Fibroblast of upper back skin (primary cell): ENCODE data around the gene TRHDE.

Source experiments
- DNase-seq: peaks from one replicate; pipeline ENCODE4 v3.0.0-alpha.2; 2013

The TRHDE gene

GRCh38 chr12:72318341-72318740, 46.2 kb downstream of the TRHDE start:
- no peak for DNase-seq

GRCh38 chr12:72323881-72324280, 51.7 kb downstream of the TRHDE start:
- DNase-seq, result peak; percentile 45

- DNase-seq, result no peak
Measured at GRCh38 chr12:72330301-72330700, 58.1 kb downstream of the TRHDE start.

- no peak for DNase-seq
Measured at GRCh38 chr12:72330784-72331183, 58.6 kb downstream of the TRHDE start.

GRCh38 chr12:72337382-72337781, 65.2 kb downstream of the TRHDE start:
- DNase-seq, result no peak

- no peak for DNase-seq
Measured at GRCh38 chr12:72337946-72338345, 65.8 kb downstream of the TRHDE start.

- no peak for DNase-seq
Measured at GRCh38 chr12:72338437-72338836, 66.3 kb downstream of the TRHDE start.

- peak; percentile 82 for DNase-seq
Measured at GRCh38 chr12:72346363-72346944, 74.3 kb downstream of the TRHDE start.

- DNase-seq, result peak; percentile 37
Measured at GRCh38 chr12:72349491-72349890, 77.3 kb downstream of the TRHDE start.

- DNase-seq, result no peak
Measured at GRCh38 chr12:72359416-72359815, 87.2 kb downstream of the TRHDE start.

- peak; percentile 11 for DNase-seq
Measured at GRCh38 chr12:72365151-72365550, 93.0 kb downstream of the TRHDE start.

- DNase-seq, result no peak
Measured at GRCh38 chr12:72366255-72366654, 94.1 kb downstream of the TRHDE start.

- no peak for DNase-seq
Measured at GRCh38 chr12:72368298-72368697, 96.1 kb downstream of the TRHDE start.

- DNase-seq, result no peak
Measured at GRCh38 chr12:72368719-72369422, 96.7 kb downstream of the TRHDE start.

GRCh38 chr12:72369423-72369959, 97.3 kb downstream of the TRHDE start:
- DNase-seq, result no peak

GRCh38 chr12:72380441-72380840, 108.3 kb downstream of the TRHDE start:
- no peak for DNase-seq

GRCh38 chr12:72388322-72388721, 116.2 kb downstream of the TRHDE start:
- no peak for DNase-seq

GRCh38 chr12:72390146-72390545, 118.0 kb downstream of the TRHDE start:
- peak; percentile 56 for DNase-seq

- DNase-seq, result no peak
Measured at GRCh38 chr12:72406111-72406510, 133.9 kb downstream of the TRHDE start.

GRCh38 chr12:72432037-72432604, 160.0 kb downstream of the TRHDE start:
- no peak for DNase-seq

GRCh38 chr12:72433298-72433697, 161.1 kb downstream of the TRHDE start:
- no peak for DNase-seq

- DNase-seq, result no peak
Measured at GRCh38 chr12:72434999-72435398, 162.8 kb downstream of the TRHDE start.

- DNase-seq, result no peak
Measured at GRCh38 chr12:72442217-72442616, 170.0 kb downstream of the TRHDE start.

- no peak for DNase-seq
Measured at GRCh38 chr12:72444125-72444524, 172.0 kb downstream of the TRHDE start.
